ENCODE results near the gene CREB3L2.

Gene CREB3L2

DNA sequence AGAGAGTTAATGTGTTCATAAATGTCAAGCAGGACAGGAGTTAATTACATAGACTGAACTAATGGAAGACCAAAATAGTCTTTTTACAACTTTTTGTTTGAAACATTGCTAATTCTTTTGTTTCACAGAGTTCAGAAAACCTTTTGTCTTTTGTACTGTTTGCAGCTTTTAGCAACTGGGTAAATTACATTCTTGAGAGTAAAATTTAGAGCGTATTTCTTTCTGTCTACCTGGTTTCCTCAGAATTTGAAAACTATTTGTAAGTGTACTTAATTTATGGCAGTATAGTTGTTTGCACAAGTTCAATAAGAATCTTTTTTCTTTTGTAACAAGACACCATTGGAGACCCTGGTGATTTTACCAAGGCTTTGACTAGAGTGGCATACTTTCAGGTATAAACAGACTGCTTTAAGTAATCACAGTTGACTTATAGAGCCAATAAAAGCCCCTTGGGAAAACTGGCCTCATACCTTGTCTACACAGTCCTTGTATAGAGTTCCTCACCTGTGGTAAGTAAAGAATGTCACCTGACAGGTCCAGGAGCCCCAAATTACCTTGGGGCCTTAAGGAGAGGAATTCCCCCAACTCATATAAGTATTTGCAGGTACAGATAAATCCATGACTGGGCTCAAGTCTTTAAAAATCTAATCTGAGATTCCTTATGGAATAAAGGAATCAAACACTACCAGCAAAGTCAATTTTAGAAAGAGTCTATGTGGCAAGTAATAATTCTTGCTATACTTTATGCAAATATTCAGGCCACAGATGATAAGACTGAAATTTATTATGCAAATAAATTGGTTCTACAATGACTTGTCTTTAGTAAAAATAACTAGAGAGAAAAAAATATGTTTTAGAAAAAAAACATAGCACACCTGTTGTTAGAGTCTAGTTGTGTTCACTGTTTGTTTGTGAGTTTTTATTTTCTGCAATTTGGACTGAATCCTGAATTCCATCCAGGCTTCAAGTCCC lies 23.6 kb upstream of the CREB3L2 start:
- TF ChIP-seq, protein P1, sequence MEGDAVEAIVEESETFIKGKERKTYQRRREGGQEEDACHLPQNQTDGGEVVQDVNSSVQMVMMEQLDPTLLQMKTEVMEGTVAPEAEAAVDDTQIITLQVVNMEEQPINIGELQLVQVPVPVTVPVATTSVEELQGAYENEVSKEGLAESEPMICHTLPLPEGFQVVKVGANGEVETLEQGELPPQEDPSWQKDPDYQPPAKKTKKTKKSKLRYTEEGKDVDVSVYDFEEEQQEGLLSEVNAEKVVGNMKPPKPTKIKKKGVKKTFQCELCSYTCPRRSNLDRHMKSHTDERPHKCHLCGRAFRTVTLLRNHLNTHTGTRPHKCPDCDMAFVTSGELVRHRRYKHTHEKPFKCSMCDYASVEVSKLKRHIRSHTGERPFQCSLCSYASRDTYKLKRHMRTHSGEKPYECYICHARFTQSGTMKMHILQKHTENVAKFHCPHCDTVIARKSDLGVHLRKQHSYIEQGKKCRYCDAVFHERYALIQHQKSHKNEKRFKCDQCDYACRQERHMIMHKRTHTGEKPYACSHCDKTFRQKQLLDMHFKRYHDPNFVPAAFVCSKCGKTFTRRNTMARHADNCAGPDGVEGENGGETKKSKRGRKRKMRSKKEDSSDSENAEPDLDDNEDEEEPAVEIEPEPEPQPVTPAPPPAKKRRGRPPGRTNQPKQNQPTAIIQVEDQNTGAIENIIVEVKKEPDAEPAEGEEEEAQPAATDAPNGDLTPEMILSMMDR (IDR thresholded peaks at IDR 0.05; ENCODE audit: control insufficient read depth, extremely low read depth, insufficient read depth), result no peak
- DNase-seq (ENCODE audit: low read depth), result no peak
- H3K4me3 ChIP-seq (ENCODE audit: low read depth, low read length), result no peak overlapping the region

GRCh38 chr7:138024765-138025164 lies 22.9 kb upstream of the CREB3L2 start:
- DNase-seq (ENCODE audit: low read depth), result no peak
- TF ChIP-seq, protein P1 (IDR thresholded peaks at IDR 0.05; ENCODE audit: control insufficient read depth, extremely low read depth, insufficient read depth), result no peak
- H3K4me3 ChIP-seq (ENCODE audit: low read depth, low read length), result no peak overlapping the region

DNA sequence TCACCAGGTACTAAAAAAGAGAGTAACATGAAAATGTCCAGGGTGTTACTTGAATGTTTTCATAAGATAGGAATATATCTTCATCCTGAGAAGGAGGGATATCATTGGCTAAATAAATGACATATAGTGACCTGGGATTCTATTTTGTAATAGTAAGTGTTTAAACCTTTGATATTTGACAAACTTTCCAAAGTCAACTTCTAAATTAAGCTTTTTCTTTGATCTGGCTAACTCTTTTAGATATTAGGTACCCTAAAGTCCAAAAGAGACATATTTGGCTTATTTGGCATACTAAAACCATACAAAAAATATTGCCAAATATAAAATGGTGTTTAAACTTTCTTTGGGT lies 22.4 kb upstream of the CREB3L2 start:
- TF ChIP-seq, protein P1 (IDR thresholded peaks at IDR 0.05; ENCODE audit: control insufficient read depth, extremely low read depth, insufficient read depth), result no peak
- DNase-seq (ENCODE audit: low read depth), result no peak
- H3K4me3 ChIP-seq (ENCODE audit: low read depth, low read length), result no peak overlapping the region

- no peak overlapping the region for H3K4me3 ChIP-seq (ENCODE audit: low read depth, low read length)
- DNase-seq (ENCODE audit: low read depth), result no peak
- TF ChIP-seq, protein P1 (IDR thresholded peaks at IDR 0.05; ENCODE audit: control insufficient read depth, extremely low read depth, insufficient read depth), result no peak
Observed at GRCh38 chr7:138023618-138024342, 21.9 kb upstream of the CREB3L2 start.

DNA sequence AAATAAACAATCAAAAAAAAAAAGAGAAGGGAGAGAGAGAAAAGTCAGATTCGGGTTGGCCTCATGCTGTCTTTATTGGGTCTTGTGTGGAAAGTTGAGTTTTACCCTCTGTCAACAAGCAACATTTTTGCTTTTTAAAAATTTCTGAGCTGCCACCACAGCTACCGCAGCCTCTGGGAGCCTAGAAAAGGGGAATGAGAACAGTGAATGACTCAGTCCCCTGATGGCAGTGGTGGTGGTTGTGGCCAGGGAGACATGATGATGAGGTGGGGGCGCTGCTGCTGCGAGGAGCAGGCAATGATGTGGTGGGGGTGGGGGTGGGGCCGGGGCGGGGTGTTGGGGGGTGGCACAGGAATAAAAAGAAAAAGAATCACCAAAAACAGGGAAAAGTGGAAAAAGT lies 20.0 kb upstream of the CREB3L2 start:
- no peak overlapping the region for H3K4me3 ChIP-seq (ENCODE audit: low read depth, low read length)

DNA sequence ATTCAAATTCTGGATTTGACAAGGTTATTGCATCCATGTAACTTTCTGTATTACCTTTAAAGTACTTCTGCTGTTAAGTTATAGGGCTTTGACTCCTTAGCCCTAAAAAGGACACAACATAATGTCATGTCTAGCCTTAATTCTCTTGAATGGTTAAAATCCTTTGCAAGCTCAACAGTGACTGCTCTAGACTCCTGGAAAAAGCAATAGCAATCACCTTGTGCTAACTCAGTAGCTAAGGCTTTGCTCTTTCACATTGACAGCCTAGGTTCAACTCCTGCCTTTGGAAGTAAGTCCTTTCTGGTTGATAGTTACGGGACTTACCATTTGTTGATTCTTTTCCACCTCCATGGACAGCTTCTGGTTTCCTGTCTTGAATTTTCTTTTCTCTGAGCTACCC lies 16.1 kb upstream of the CREB3L2 start:
- TF ChIP-seq, protein P1 (IDR thresholded peaks at IDR 0.05; ENCODE audit: control insufficient read depth, extremely low read depth, insufficient read depth), result no peak
- H3K4me3 ChIP-seq (ENCODE audit: low read depth, low read length), result no peak overlapping the region
- no peak for DNase-seq (ENCODE audit: low read depth)

More for the DNA sequence above, 20.0 kb upstream of the CREB3L2 start:
- TF ChIP-seq, protein P1 (IDR thresholded peaks at IDR 0.05; ENCODE audit: control insufficient read depth, extremely low read depth, insufficient read depth), result no peak
- no peak for DNase-seq (ENCODE audit: low read depth)
